GM12891 (cell line): ENCODE data around the gene CBX6.

Experiments used
- DNase-seq: peaks from one replicate; pipeline ENCODE4 v3.0.0; 2011; ENCODE audit warnings: low spot score; ENCODE audit not compliant: insufficient read length
- FAIRE-seq: peaks from 2 replicates; lab custom pipeline; 2011; peaks lifted over from hg19 to GRCh38; lab: Jason Lieb, UNC
- PAX5 ChIP-seq: IDR thresholded peaks from 2 replicates; pipeline ENCODE4 v1.6.1; 2011; ENCODE audit warnings: low read length, moderate library complexity, mild to moderate bottlenecking; ENCODE audit not compliant: insufficient read depth, severe bottlenecking
- POLR2A ChIP-seq: IDR thresholded peaks from 2 replicates; pipeline ENCODE4 v1.6.1; 2011; ENCODE audit warnings: low read depth, low read length, control low read depth
- POLR2AphosphoS5 ChIP-seq: IDR thresholded peaks from 2 replicates; pipeline ENCODE4 v1.6.1; 2011; ENCODE audit warnings: low read depth, low read length, control low read depth
- POU2F2 ChIP-seq: IDR thresholded peaks from 2 replicates; pipeline ENCODE4 v1.6.1; 2011; ENCODE audit warnings: low read depth, mild to moderate bottlenecking, control low read depth, low read length, moderate library complexity
- SPI1 ChIP-seq: IDR thresholded peaks from 2 replicates; pipeline ENCODE4 v1.6.1; 2011; ENCODE audit warnings: low read depth, low read length, control low read depth
- TAF1 ChIP-seq: IDR thresholded peaks from 2 replicates; pipeline ENCODE4 v1.6.1; 2011; ENCODE audit warnings: low read depth, low read length, control low read depth

CBX6 gene

DNA sequence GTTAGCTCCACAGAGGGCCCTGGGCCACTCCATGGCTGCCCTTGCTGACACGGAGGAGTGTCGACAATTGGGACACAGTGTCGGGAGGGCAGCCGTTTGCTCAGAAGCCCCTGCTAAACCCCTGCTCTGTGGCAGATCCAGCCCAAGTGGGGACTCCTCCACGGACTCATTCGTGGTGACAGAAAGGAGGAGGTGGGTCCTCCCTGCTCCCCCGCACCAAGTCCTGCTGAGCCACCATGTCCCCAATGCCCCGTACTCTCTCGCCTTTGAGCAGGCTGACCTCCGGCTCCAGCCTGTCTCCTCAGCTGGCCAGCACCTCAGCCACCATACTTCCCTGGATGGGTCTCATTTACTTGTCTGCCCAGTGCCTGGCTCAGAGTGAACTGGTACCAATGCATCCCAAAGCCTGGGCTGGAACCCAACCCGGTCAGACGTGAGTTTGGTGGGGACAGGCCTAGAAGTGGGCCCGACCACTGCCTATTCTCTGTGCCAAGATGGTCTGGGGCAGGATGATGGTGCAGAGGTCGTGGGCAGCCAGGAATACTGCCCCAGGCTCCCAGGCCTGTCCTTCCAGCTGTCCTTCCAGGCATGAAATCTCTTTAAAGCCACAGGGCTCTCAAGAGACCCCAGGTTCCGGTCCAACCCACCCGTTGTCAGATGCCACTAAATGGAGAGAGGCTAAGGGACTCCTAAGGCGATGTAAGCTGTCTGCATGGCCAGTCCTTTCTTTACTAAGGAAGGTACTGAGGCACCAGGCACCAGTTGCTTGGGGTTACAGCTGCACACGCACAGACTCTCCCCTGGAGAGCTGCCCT, 4.3 kb downstream of the CBX6 start:
- TF ChIP-seq TAF1 (no peak), SPI1 (no peak), POU2F2 (no peak), POLR2AphosphoS5 (no peak; the same call in 1 of the 2 replicates), PAX5 (no peak), POLR2A (no peak)
- no peak for FAIRE-seq
- no peak for DNase-seq

DNA sequence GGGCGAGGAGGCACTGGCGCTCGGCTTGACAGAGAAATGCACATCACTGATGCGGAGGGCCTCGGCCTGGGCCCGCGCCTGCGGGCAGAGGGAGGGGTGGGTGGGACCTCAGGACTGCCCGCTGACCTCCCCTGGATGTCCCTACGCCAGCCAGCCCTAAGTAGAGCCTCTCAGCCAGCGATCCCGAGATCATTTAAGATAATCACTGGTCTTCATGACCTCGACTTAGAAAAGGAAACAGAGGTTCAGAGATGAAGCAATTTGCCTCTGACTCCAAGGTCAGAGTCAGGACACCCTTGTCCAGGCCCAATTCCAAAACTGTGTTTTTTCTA, 4.9 kb downstream of the CBX6 start:
- no peak for FAIRE-seq
- DNase-seq = no peak
- no peak for TF ChIP-seq TAF1
- no peak for TF ChIP-seq POU2F2
- TF ChIP-seq POLR2AphosphoS5 = no peak
- no peak for TF ChIP-seq PAX5
- TF ChIP-seq POLR2A = no peak
- TF ChIP-seq SPI1 = no peak

DNA sequence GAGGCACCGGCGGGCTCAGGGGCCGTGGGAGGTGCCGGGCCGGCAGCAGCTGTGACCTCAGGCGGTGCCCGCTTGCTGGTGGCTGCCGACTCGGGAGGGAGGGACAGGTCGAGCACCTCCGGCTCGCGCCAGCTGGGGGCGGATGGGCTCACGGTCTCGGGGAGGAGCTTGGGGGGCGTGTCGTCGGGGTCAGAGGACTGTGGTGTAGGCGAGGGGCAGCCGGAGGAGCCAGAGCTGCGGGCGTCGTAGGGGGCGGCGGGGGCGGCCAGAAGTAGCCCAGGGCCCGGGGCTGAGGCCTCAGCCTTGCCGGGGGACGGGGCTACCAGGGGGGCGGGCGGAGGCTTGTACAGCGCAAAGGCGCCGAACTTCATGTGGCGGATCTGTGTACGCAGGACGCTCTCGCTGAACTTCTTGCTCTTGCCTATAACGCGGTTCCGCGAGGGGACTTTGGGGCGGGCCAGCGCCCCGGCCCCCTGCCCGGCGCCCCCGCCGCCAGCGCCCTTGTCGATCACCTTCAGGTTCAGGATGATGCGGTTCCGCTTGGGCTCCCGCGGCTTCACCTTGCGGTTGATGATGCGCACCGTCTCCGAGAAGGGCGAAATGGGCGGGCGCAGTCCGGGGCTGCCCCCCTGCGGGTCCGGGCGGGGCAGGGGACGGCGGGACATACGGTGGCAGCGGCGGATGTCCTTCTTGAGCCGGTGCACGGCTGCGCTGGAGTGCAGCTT, 5.5 kb downstream of the CBX6 start:
- DNase-seq (no peak), FAIRE-seq (no peak)
- TF ChIP-seq TAF1 (no peak), POLR2A (peak; percentile 13; the same call in 1 of the 2 replicates), POLR2AphosphoS5 (no peak)

DNA sequence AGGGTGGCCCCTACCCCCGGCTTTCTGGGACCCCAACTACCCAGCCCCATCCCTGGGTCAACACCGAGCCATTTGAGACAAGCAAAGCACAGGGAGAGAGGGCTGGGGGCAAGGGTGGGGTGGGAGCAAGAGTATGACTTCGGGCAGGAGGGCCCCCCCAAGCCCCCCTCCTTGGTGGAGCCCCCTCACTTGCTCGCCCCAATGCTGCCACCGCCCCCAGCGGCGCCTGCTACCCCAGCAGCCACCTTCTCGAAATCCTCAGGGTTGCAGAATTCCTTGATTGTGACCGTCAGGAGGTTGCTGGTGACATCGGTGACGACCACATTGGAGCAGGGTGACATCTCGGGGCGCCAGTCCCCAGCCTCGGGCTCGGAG, 6.0 kb downstream of the CBX6 start:
- TF ChIP-seq POLR2A (no peak), POU2F2 (no peak), SPI1 (no peak), PAX5 (no peak), POLR2AphosphoS5 (no peak), TAF1 (no peak)
- DNase-seq (no peak), FAIRE-seq (no peak)

DNA sequence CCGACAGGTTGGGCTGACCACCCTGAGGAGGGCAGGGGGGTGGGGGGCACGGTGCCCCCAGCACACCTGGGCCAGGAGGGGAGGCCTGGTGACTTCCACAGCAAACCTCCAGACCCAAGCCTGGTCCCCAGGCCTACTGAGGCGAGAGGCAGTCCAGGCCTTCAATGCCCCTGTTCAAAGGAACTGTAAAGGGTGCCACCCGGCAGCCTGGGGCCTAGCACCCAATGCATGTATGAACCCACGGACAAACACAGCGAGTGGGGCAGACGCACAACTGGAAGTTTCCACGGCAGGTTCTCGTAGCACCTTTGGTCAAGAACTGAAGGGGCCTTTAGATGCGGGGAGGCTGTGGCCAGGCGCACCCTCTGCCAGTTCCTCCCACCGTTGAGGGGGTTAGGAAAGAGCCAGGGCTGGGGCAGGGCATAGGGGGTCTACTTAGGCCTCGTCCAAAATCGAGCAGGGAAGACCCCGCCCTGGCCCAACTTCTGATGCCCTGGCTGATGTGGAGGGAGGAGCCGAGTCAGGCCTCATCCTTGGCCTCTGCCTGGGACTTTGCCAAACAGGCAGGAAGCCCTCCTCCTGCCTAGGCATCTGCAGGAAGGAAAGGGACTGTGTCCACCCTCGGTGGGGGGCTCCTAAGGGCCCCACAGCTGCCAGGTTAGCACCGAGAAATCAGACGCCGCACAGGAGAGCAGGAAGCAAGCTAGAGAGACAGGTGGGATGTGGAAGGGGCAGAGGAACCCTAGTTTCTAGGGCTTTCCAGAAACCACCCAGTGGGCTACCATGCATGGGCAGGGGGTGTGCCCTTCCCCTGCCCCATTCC, 6.6 kb downstream of the CBX6 start:
- no peak for TF ChIP-seq PAX5
- TF ChIP-seq SPI1 = no peak
- no peak for TF ChIP-seq POU2F2
- TF ChIP-seq POLR2AphosphoS5 = no peak
- FAIRE-seq = no peak
- DNase-seq = no peak

DNA sequence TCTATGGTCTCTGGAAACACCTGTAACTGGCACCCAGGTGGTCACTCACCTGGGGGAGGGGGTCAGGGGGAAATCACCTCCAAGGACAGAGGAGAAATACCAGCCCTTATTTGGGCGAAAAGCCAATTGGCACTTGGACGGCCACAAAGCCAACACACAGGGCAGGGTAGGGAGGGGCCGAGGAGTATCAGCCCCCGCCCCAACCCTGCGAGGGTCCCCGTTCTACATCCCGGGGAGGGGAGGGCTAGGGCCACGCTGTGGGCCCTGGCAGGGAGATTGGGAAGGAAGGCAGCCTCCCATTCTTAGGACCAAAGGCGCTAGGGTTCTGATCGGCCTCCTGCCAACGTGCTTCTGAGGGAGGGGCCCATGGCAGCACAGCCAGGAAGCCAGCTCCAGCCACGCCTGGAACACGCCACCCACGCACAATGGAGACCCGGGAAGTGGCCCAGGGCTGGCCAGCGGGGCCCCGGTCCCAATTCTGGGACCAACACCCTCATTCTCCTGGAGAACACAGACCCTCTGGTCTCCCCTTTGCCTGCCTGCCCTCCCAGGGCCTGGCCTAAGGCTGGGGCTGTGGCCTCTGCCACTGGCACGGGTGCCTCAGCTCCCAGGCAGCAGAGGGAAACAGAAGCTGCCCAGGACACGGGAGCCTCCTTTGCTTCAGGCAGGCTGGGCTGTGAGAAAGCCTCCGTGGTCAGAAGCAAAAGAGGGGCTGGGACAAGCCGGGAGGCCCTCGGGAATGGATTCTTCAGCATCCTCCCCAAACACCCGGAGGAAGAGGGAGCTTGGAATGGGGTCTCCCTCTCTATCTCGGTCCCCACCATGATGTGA, 7.4 kb downstream of the CBX6 start:
- no peak for TF ChIP-seq SPI1
- TF ChIP-seq POLR2AphosphoS5 = peak; percentile 57; the same call in 1 of the 2 replicates
- FAIRE-seq = no peak
- no peak for DNase-seq

DNA sequence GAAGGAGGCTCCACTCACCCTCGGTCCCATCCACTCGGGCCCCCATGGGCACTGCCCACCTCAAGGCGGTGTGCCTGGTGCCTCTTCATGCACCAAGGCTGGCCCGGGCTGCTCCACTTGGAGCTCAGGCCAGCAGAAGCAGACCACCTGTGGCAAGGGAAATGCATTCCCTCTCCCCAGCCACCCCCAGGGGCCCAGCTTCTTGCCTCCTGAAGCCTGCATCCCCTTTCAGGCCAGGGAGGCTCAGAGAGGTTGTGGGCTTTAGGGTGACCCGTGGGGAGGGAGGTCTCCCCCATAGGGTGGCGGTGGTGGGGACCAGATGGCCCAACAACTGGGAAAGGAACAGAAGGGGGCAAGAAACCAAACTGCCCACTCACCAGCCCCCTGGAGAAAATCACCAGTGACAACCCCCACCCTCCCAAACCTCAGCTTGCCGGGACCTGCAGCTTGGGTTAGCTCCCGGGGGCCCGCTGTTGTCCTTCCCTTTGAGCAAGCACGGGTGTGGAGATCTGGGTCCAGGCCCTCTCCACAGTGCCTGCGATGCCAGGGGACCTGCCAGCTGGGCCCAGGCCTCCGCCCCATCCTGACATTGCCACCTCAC, 8.4 kb downstream of the CBX6 start:
- DNase-seq = no peak
- TF ChIP-seq PAX5 (no peak), POLR2AphosphoS5 (no peak; the same call in none of the 2 replicates), TAF1 (no peak), POLR2A (peak; percentile 73), SPI1 (no peak), POU2F2 (no peak)
- FAIRE-seq = no peak

DNA sequence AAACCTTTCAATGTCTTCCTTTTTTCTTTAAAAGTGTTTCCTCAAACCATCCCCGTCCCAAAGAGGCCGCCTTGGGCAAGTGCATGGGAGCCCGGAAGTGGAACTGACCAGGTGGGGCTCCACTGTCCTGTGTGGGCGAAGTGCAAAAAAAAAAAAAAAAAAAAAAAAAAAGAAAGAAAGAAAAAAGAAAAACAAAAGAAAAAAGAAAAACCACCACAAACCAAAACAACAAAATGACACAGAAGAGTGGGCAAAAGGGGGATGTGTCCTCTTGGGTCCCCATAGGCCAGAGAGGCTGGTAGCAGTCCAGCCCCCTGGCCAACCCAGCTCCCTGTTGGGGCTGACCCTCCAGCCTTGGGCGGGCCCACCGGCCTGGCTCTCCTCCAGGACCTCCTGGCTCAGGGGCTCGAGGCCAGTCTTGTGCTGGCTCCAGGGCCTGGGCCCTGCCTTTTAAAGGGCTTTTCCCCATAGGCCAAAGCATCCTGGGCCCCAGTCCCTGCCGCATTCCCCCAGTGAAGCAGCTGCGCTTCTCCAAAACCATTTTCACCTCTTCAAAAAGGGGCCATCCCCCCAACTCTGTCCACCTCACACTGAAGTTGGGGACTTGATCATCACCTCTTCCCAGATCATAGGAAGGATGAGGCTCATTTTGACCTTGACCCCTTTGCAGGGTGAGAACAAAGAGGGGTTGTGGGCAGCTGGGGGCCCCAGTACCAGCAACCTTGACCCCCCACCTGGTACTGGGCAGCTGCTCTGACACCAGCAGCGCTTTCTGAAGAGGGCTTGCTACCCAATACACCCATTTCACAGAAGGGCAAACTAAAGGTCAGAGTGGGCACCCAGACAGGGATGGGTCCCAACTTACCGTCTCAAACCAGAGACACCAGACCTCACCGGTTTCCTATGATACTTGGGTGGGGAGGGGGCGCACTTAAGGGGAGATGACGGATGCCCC, 9.4 kb downstream of the CBX6 start:
- TF ChIP-seq POLR2AphosphoS5 = peak; percentile 20; the same call in 1 of the 2 replicates
- no peak for TF ChIP-seq TAF1
- DNase-seq = no peak
- no peak for FAIRE-seq
